ENCODE results near the gene CITED2. TPM values are rescaled to one million over a fixed set of nuclear protein-coding genes. Genes with fewer than 3 reads are reported as not detected.

CITED2 gene
- total RNA-seq, 1 experiment from 2014 or later, result 46.1 TPM

- intact Hi-C loops (cut with micrococcal nuclease), result loop anchor here (10.0 kb wide), 2 partner anchors 384 to 1364 kb away; partner anchors contain the start of gene REPS1
- H4K20me1 ChIP-seq (ENCODE audit: insufficient read depth), result no peaks in the 10 kb centered on the region
- ChIA-PET RAD21 (ENCODE audit: low non-redundant PET in 1 of 2, low total read pairs in 2 of 2, uncharacterized antibody in 2 of 2, unreplicated experiment in 2 of 2) (no interaction called here), CTCF (no interaction called here), POLR2A (no interaction called here)
- H3K27me3 ChIP-seq (ENCODE audit: insufficient read depth, low read length), result no peaks in the 10 kb centered on the region
- no peak overlapping the region for H3K4me3 ChIP-seq (replicated peaks in 1 of 2; ENCODE audit: low read depth in 1 of 2, low read length in 2 of 2)
- TF ChIP-seq SIN3A (IDR thresholded peaks at IDR 0.05; ENCODE audit: low read depth) (no peak), ZBTB33 (IDR thresholded peaks at IDR 0.05; ENCODE audit: extremely low read depth, insufficient replicate concordance, low read length) (no peak), CTCF (IDR thresholded peaks at IDR 0.05 in 2 of 3, conservative IDR thresholded peaks at IDR 0.05 in 1 of 3; ENCODE audit: borderline replicate concordance in 1 of 3, insufficient read depth in 1 of 3, low read depth in 2 of 3, low read length in 2 of 3) (no peak), POLR2AphosphoS5 (IDR thresholded peaks at IDR 0.05; ENCODE audit: low read depth, low read length) (no peak), RAD21 (IDR thresholded peaks at IDR 0.05; ENCODE audit: low read depth) (no peak), ZFX (IDR thresholded peaks at IDR 0.05) (no peak), FOSL1 (IDR thresholded peaks at IDR 0.05; ENCODE audit: low read depth) (no peak), SRF (IDR thresholded peaks at IDR 0.05; ENCODE audit: low read depth) (no peak), POLR2A (IDR thresholded peaks at IDR 0.05; ENCODE audit: borderline replicate concordance, extremely low read depth, insufficient read depth, insufficient read length) (no peak)
- H2AFZ ChIP-seq (ENCODE audit: low read depth, low read length, poor library complexity, severe bottlenecking), result no peak overlapping the region
- no peak overlapping the region for H3K4me2 ChIP-seq (ENCODE audit: low read length)
- no peaks in the 10 kb centered on the region for H3K9me3 ChIP-seq (ENCODE audit: control insufficient read depth in 1 of 2, insufficient read depth in 1 of 2, low read depth in 1 of 2, low read length in 2 of 2)
- peaks cover 21% of the 10 kb centered on the region for H3K79me2 ChIP-seq (ENCODE audit: insufficient read depth, low read length)
- H3K36me3 ChIP-seq (ENCODE audit: control insufficient read depth in 1 of 2, insufficient read depth in 2 of 2, low read length in 2 of 2), result peaks cover 7 to 8% of the 10 kb centered on the region in 2 experiments; a peak in 1 of 4 replicates
- no peak for DNase-seq (ENCODE audit: low read depth, low spot score)
- H3K9ac ChIP-seq (ENCODE audit: low read length), result no peak overlapping the region
- no TSS peak for BruUV-seq (replicated peaks)
- H3K27ac ChIP-seq (ENCODE audit: low read depth, low read length), result no peak overlapping the region
- H3K4me1 ChIP-seq (ENCODE audit: control insufficient read depth in 1 of 2, insufficient read depth in 2 of 2, low read length in 2 of 2), result peaks cover 9 to 15% of the 10 kb centered on the region in 2 experiments; a peak in 3 of 4 replicates
- H3K9me2 ChIP-seq (ENCODE audit: insufficient read depth), result no peaks in the 10 kb centered on the region
- ATAC-seq, result no peak
These were observed 5.8 kb downstream of the CITED2 start for GRCh38 chr6:139368661-139369060.

Measured in HCT116 (cell line).